Caco-2 (cell line): ENCODE results near the gene NME3. TPM values are rescaled to one million over a fixed set of nuclear protein-coding genes. Genes with fewer than 3 reads are reported as not detected.

Experiments
- BruUV-seq: library from RNA; stranded (reverse); fragments of 400-500 nt; replicated peaks from 2 replicates; lab custom pipeline; 2021; lab: Mats Ljungman, UMichigan
- CTCF ChIA-PET: fragments of 300-600 bp; sonication (Branson Sonifier 250); formaldehyde crosslinking; loops from one replicate; lab custom pipeline; 2022; ENCODE audit warnings: antibody characterized with exemption; lab: Charles Lee
- POLR2A ChIA-PET: fragments of 300-600 bp; sonication (Branson Sonifier 250); formaldehyde crosslinking; loops from one replicate; lab custom pipeline; 2022; ENCODE audit warnings: antibody characterized with exemption; lab: Charles Lee
- DNase-seq, 2 experiments: peaks; one replicate each; pipeline versions ENCODE4 v3.0.0 to v3.0.0-alpha.2; 2020 to 2022
- H3K27me3 ChIP-seq: replicated peaks from 2 replicates; pipeline ENCODE4 v1.6.0; 2011; ENCODE audit warnings: low read length; ENCODE audit not compliant: control insufficient read depth, insufficient read depth
- H3K36me3 ChIP-seq: 2 replicates; pipeline ENCODE4 v1.5.1; 2011; ENCODE audit warnings: low read length; ENCODE audit not compliant: control insufficient read depth, insufficient read depth
- H3K4me1 ChIP-seq: fragments of 250-450 bp; sonication (Bioruptor Pico); 2 replicates; pipeline ENCODE4 v1.5.1; 2020; ENCODE audit warnings: mild to moderate bottlenecking
- H3K4me3 ChIP-seq: 2 replicates; pipeline ENCODE4 v1.5.1; 2011; ENCODE audit warnings: low read depth, mild to moderate bottlenecking, control low read depth, low read length
- H3K9me3 ChIP-seq: fragments of 250-450 bp; sonication (Bioruptor Pico); 2 replicates; pipeline ENCODE4 v1.5.1; 2020; ENCODE audit warnings: mild to moderate bottlenecking, moderate library complexity
- H3K27ac Mint-ChIP-seq: one replicate; pipeline ENCODE4 v1.8.0; 2022; ENCODE audit warnings: mixed read lengths; ENCODE audit not compliant: unreplicated experiment
- H3K27me3 Mint-ChIP-seq: one replicate; pipeline ENCODE4 v1.8.0; 2022; ENCODE audit warnings: mixed read lengths; ENCODE audit not compliant: insufficient read depth, unreplicated experiment
- H3K36me3 Mint-ChIP-seq: one replicate; pipeline ENCODE4 v1.8.0; 2022; ENCODE audit warnings: mild to moderate bottlenecking, mixed read lengths; ENCODE audit not compliant: insufficient read depth, unreplicated experiment
- H3K4me1 Mint-ChIP-seq: one replicate; pipeline ENCODE4 v1.8.0; 2022; ENCODE audit warnings: low read depth, mixed read lengths; ENCODE audit not compliant: unreplicated experiment
- H3K4me3 Mint-ChIP-seq: one replicate; pipeline ENCODE4 v1.8.0; 2022; ENCODE audit warnings: mild to moderate bottlenecking, moderate library complexity, mixed read lengths; ENCODE audit not compliant: unreplicated experiment
- H3K9me3 Mint-ChIP-seq: one replicate; pipeline ENCODE4 v1.8.0; 2022; ENCODE audit warnings: mixed read lengths; ENCODE audit not compliant: unreplicated experiment
- intact Hi-C: fragments of 100-400 bp; cut with micrococcal nuclease; formaldehyde crosslinking; loops from one replicate; pipeline ENCODE4 v1.10.0; 2022; ENCODE audit not compliant: unreplicated experiment
- total RNA-seq: library from RNA; stranded (reverse); gene quantifications from 2 replicates; pipeline ENCODE4 v1.2.3, GENCODE V29; 2022
- TF ChIP-seq, protein P1 (sequence below), 2 experiments: fragments of 200-600 bp in 1 of 2; IDR thresholded peaks; 1 replicate in 1 of 2; 2 replicates in 1 of 2; pipeline versions ENCODE4 v1.5.1 to v1.8.0; 2011 to 2022; ENCODE audit warnings: antibody characterized with exemption in 1 of 2, control low read depth in 1 of 2, inconsistent platforms in 1 of 2, low read depth in 1 of 2, low read length in 1 of 2, mild to moderate bottlenecking in 1 of 2, moderate library complexity in 1 of 2; ENCODE audit not compliant: insufficient read depth in 1 of 2, severe bottlenecking in 1 of 2, unreplicated experiment in 1 of 2

The NME3 gene
- total RNA-seq, 1 experiment from 2014 or later: 7.0 TPM

DNA sequence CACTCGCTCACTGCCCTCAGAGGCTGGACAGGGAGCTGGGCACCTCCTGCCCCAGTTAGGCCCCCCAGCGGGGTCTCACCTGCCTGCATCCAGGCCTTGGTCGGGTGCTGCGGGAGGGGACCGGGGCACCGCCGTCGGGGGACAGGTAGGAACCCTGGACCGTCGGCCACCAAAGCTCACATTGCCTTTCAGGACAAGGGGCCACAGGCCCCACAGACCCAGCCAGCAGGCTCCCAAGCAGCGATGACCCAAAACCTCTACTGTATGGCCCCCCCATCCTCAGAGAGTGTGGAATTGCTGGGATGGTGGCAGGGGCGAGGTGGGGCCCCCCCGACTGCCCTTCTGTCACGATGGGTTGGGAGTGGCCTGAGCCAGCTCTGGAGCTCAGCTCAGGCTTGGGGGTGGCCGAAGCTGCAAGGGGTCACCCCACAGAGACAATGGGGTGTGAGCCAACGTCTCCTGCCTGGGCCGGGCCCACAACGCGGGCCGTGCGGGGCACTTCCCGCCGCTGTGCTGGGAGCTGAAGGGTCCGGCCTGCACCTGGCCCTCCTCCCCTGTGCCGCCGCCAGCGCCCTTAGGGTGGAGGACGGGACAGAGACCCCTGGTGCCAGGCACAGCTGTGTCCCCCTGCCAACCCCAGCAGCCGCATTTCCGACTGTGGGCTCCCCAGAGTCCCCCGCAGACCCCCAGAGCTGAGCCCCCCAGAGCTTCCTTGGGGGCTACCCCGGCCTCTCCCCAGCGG, 21.7 kb upstream of the NME3 start:
- no peaks in the 10 kb centered on the region for H3K4me1 Mint-ChIP-seq
- no peak overlapping the region for H3K4me3 Mint-ChIP-seq
- DNase-seq: no peak
- ChIA-PET CTCF (interaction anchor here (2.1 kb wide), 1 partner anchor 10 kb away, joined by 5 read pairs; the partner anchor contains the start of genes NUBP2 and SPSB3), POLR2A (no interaction called here)
- H3K36me3 Mint-ChIP-seq: peaks cover 13% of the 10 kb centered on the region
- Histone ChIP-seq H3K9me3 (peaks cover 8% of the 10 kb centered on the region; the same call in 1 of the 2 replicates), H3K4me3 (no peak overlapping the region), H3K4me1 (no peaks in the 10 kb centered on the region), H3K36me3 (no peaks in the 10 kb centered on the region), H3K27me3 (no peaks in the 10 kb centered on the region)
- no peaks in the 10 kb centered on the region for H3K27me3 Mint-ChIP-seq
- H3K9me3 Mint-ChIP-seq: no peaks in the 10 kb centered on the region
- intact Hi-C loops: no loop called here
- TF ChIP-seq, protein P1, sequence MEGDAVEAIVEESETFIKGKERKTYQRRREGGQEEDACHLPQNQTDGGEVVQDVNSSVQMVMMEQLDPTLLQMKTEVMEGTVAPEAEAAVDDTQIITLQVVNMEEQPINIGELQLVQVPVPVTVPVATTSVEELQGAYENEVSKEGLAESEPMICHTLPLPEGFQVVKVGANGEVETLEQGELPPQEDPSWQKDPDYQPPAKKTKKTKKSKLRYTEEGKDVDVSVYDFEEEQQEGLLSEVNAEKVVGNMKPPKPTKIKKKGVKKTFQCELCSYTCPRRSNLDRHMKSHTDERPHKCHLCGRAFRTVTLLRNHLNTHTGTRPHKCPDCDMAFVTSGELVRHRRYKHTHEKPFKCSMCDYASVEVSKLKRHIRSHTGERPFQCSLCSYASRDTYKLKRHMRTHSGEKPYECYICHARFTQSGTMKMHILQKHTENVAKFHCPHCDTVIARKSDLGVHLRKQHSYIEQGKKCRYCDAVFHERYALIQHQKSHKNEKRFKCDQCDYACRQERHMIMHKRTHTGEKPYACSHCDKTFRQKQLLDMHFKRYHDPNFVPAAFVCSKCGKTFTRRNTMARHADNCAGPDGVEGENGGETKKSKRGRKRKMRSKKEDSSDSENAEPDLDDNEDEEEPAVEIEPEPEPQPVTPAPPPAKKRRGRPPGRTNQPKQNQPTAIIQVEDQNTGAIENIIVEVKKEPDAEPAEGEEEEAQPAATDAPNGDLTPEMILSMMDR (IDR thresholded peaks at IDR 0.05; ENCODE audit: insufficient read depth in 1 of 2, low read depth in 1 of 2, low read length in 1 of 2, severe bottlenecking in 1 of 2, unreplicated experiment in 1 of 2): no peak
- no peak overlapping the region for H3K27ac Mint-ChIP-seq
- BruUV-seq: no TSS peak

DNA sequence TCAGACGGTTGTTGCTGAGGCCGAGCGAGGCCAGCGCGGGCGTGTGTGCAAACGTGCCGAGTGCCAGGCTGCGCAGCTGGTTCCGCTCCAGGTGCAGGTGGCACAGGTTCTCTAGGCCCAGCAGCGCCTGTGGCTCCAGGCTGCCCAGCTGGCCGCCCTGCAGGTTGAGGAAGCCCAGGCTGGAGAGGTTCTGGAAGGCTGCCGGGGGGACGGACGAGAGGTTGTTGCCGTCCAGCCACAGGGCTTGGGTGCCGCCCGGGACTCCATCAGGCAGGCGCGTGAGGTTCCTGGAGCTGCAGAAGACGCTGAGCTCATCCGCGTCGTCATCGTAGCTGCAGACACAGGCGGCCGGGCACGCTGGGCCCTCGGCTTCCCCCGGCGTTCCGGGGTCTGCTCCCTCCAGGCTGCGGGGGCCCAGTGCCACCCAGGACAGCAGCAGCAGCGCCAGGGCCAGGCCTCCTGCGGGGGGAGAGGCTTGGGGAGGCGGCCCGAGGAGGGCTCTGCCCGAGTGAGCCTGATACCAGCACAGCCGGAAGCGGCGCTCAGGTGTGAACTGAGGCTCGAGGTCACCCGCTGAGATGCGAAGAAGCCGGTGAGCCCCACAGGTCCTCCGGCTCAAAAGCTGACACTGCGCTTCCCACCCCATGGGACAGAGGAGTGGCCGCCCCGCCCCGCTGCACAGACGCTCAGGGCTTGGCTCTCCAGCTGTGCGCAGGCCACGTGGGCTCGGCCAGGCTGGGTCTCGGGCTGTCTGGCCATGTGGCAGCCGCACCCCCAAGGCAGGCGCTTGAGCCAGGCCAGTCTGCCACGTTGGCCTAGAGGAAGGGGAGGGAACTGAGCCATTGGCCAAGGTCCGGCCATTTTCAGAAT, 20.8 kb upstream of the NME3 start:
- no peaks in the 10 kb centered on the region for H3K9me3 Mint-ChIP-seq
- no peak overlapping the region for H3K27ac Mint-ChIP-seq
- H3K4me3 Mint-ChIP-seq: no peak overlapping the region
- no TSS peak for BruUV-seq
- intact Hi-C loops: no loop called here
- ChIA-PET CTCF (interaction anchor here (2.1 kb wide), 1 partner anchor 10 kb away, joined by 5 read pairs; the partner anchor contains the start of genes NUBP2 and SPSB3), POLR2A (no interaction called here)
- Histone ChIP-seq H3K4me3 (no peak overlapping the region), H3K9me3 (0 out of 2 replicates have a peak, but pooled peaks cover under 1% of the 10 kb centered on the region), H3K4me1 (no peaks in the 10 kb centered on the region), H3K36me3 (no peaks in the 10 kb centered on the region), H3K27me3 (no peaks in the 10 kb centered on the region)
- no peaks in the 10 kb centered on the region for H3K27me3 Mint-ChIP-seq
- TF ChIP-seq, protein P1 (IDR thresholded peaks at IDR 0.05; ENCODE audit: insufficient read depth in 1 of 2, low read depth in 1 of 2, low read length in 1 of 2, severe bottlenecking in 1 of 2, unreplicated experiment in 1 of 2): no peak
- H3K4me1 Mint-ChIP-seq: no peaks in the 10 kb centered on the region
- peaks cover 19% of the 10 kb centered on the region for H3K36me3 Mint-ChIP-seq
- no peak for DNase-seq

DNA sequence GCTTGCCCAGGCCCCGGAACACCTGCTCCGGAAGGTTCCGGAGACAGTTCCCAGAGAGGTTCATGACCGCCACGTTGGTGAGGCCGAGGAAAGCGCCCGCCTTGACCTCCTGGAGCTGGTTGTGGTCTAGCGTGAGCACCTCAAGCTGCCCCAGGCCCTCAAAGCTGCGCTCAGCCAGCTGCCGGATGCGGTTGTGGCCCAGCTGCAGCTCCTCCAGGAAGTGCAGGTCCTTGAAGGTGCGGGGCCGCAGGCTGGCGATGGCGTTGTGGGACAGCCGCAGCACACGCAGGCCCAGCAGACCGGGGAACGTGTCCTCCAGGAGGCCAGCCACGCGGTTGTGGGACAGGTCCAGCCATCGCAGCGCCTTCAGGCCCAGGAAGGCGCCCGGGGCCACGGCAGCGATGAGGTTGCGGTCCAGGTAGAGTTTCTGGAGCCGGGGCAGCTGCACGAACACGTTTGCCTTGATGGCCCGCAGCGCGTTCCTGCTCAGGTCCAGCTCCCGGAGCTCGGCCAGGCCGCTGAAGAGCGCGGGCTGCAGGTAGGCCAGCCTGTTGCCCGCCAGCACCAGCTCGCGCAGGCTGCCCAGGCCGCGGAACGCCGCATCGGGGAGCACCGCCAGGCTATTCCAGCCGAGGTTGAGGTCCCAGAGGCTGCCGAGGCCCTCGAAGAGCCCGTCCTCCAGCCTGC, 20.1 kb upstream of the NME3 start:
- intact Hi-C loops: no loop called here
- H3K36me3 ChIP-seq: no peaks in the 10 kb centered on the region
- H3K4me1 ChIP-seq: no peaks in the 10 kb centered on the region
- H3K4me1 Mint-ChIP-seq: no peaks in the 10 kb centered on the region
- CTCF ChIA-PET: no interaction called here
- no peak for DNase-seq
- no TSS peak for BruUV-seq
- H3K9me3 Mint-ChIP-seq: no peaks in the 10 kb centered on the region
- TF ChIP-seq, protein P1 (IDR thresholded peaks at IDR 0.05; ENCODE audit: insufficient read depth in 1 of 2, low read depth in 1 of 2, low read length in 1 of 2, severe bottlenecking in 1 of 2, unreplicated experiment in 1 of 2): no peak
- H3K4me3 Mint-ChIP-seq: no peak overlapping the region
- no peak overlapping the region for H3K4me3 ChIP-seq
- H3K36me3 Mint-ChIP-seq: peaks cover 19% of the 10 kb centered on the region
- H3K9me3 ChIP-seq: no peaks in the 10 kb centered on the region
- H3K27me3 Mint-ChIP-seq: no peaks in the 10 kb centered on the region
- no peak overlapping the region for H3K27ac Mint-ChIP-seq
- no peaks in the 10 kb centered on the region for H3K27me3 ChIP-seq
- POLR2A ChIA-PET: no interaction called here
